HG02973 (cell line): ENCODE measurements around the gene SAFB2.

Source experiments
- ATAC-seq: cut with Tn5 transposase; IDR thresholded peaks from one replicate; pipeline ENCODE4 v1.9.1; 2021; ENCODE audit warnings: moderate library complexity; ENCODE audit not compliant: unreplicated experiment

SAFB2 gene

DNA sequence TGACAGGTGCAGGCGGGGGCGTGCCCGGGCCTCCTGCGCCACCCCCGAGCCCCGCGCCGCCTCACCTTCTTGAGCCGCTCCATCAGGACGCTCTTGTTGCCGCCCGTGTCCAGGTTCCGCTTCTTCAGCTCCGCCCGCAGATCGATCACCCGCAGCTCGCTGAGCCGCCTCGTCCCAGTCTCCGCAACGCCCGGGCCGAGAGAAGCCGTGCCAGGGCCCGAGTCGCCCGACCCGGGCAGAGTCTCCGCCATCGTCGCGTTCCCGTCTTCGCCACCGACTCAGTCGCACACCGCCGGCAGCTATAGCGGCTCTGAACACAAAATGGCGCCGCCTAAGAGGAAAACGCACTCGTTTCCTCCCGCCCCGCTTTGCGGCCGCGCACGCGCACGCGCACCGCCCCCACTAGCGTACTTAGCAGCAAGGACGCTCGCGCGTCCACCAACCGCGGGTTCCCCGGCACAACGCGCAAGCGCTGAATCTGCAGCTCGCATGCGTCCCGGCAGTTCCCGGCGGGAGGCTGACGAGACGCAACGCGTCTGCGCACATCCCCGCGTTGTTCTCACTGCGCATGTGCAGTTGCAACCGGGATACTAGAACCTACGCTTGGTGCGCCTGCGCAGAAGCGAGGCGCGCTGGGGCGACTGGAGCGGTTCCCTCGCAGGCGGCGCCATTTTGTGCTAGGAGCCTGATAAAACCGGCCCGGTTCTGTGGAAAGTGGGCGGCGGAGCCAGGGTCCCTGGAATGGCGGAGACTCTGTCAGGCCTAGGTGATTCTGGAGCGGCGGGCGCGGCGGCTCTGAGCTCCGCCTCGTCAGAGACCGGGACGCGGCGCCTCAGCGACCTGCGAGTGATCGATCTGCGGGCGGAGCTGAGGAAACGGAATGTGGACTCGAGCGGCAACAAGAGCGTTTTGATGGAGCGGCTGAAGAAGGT, at the start of gene SAFB2, which contains the start of gene SAFB:
SAFB2 (minus strand) TSS at position 312 of the 932 bp plus-strand sequence; CDS start at position 251, 61 bp downstream.
SAFB (plus strand) TSS at position 619 of the 932 bp plus-strand sequence; CDS start at position 742, 123 bp downstream.
- ATAC-seq: peak; percentile 72

DNA sequence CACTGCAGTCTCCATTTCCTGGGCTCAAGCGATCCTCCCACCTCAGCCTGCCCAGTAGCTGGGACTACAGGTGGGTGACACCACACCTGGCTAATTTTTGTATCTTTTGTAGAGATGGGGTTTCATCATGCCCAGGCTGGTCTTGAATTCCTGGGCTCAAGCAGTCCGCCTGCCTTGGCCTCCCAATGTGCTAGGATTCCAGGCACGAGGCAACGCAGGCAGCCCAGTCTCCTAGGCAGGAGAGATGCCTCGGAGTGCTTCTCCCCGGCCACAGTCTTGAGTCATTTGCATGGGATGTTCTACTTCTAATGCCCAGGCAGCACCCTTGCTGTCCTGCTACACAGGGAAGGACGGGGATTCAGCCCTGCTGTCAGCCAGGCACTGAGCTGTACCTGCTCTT, 49.0 kb upstream of the SAFB2 start:
- no peak for ATAC-seq

DNA sequence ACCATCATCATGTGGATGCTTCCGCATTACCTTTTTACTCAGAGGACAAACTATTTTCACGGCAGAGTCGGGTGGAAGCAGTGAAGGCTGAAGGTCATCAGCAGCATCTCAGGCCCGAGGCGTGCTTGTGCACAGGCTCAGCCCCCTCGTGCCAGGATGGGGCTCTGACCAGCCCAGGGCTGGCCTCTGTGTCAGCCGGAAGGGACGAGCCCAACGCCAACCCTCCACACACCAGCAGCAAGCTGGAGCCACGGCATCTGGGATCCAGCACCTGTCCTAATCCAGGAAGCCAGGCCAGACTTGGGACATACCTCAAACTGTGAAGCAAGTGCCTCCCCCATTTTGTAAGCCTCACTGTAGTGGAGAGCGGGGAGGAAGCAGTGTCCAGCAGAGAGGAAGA, 46.6 kb upstream of the SAFB2 start:
- no peak for ATAC-seq

- ATAC-seq: no peak
Observed at GRCh38 chr19:5667751-5668271, 45.2 kb upstream of the SAFB2 start.

DNA sequence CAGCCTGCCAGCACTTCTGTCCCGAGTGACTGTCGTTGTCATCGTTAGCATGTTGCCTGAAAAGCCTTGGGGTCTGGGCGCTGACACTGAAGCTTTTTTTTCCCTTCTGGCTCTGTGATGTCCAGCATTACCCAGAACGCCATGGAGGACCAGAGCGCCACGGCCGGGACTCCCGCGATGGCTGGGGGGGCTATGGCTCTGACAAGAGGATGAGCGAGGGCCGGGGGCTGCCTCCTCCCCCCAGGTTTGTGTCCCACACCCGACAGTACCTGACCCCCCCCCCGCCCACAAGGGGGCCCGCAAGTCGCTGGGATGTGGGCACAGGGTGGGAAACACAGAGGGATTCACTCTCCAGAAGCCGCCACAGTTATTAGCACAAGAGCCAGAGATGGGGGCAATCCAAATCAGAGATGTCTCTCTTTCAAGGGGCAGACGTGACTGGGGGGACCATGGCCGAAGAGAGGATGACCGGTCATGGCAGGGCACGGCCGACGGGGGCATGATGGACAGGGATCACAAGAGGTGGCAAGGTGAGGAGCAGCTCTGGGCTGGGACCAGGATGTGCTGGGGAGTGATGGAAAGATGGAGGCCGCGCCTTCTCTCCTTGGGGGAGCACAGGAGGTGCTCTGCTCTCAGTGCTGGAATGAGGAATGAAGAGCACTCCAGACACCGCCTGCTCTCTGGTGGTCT, 44.5 kb upstream of the SAFB2 start:
- no peak for ATAC-seq

DNA sequence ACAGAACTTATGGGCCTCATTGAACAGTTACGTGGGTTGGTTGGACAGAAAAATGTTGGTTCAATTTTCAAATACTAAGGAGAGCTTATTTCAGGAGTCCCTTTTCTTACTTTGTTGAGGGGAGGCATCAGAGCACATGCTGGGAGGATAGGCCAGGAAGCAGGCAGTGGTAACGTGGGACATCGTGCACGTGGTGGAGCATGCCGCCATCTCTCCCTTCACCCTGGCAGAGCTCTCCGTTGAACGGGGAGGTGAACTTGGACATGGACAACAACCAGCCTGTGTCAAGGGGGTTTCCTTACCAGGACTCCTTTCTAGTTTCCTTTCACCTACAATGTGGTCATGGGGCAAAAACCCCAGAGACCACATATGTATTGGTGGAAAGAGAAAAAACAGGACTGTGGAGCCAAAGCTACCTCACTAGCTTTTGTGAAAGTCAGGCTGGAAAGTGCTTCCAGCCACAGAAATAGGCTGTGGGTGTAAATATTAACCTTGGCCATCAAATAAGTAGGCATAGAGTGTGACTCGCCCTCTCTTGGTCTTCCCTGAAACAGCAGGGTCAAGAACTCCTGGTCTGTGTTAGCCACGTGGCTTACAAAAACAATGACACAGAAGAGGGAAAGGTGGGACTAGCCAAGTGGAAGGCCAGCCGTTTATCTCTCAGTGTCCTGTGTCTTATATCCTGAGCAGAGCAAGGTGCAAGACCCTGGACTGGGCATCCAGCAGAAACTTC, 43.4 kb upstream of the SAFB2 start:
- ATAC-seq: no peak

- no peak for ATAC-seq
Observed at GRCh38 chr19:5664515-5664914, 41.9 kb upstream of the SAFB2 start.

DNA sequence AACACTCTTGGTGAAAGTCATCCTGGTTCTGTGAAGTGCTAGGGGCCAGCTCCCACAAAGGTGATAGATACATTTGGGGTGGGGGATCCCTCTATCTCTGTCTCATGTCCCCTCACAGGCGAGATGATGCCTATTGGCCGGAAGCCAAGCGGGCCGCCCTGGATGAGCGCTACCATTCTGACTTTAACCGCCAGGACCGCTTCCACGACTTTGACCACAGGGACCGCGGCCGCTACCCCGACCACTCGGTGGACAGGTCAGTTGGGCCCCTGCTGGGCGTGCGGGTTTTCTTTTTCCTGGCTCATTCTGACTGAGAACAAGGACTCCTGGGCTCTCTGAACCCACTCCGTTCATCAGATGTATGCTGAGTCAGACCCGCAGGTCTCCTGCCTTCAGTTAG, 41.3 kb upstream of the SAFB2 start:
- ATAC-seq: no peak

DNA sequence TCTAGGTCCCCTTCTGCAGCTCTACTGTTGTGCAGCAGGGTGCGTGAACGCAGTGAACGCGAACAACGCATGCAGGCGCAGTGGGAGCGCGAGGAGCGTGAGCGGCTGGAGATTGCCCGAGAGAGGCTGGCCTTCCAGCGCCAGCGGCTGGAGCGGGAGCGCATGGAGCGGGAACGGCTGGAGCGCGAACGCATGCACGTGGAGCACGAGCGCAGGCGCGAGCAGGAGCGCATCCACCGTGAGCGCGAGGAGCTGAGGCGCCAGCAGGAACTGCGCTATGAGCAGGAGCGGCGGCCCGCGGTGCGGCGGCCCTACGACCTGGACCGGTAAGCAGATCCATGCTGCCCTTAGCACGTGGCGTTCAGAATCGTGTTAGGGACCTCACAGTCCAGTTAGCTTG, 38.9 kb upstream of the SAFB2 start:
- ATAC-seq: no peak

DNA sequence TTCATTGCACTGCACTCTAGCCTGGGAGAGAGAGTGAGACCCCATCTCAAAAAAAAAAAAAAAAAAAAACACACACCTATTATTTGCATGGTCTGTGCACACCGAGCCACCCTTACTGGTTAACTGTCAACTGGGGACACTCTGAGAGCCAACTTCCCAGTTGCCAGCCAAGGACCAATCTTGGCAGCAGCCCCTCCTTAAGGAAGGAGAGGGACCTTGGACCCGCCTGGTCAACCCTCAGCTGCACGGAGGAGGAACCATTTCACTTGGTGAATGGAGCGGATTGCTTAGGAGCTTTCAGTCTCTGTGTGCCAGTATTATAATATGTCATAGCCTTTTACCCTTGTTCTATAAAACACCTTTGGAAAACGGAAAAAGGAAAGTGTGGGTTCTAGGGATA, 32.8 kb upstream of the SAFB2 start:
- ATAC-seq: no peak

GRCh38 chr19:5654931-5655330, 32.4 kb upstream of the SAFB2 start:
- ATAC-seq: no peak

DNA sequence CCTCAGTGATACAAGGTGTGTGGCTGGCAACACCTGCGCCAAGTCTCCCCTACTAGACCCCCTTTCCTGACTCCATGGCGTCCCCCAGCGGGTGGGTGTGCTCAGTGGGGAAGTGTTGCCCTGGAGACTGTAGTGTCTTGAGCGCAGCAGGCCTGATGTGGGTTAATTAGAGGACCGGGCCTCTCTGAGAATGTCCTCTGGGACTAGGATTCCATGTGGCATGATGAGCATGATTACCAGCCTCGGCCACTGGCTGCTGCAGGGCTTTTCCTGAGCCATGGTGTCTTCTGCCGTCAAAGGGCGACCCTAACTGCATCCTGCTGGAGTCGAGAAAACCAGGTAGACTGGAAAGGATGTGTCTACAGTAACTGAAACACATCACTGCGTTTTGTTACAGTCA, 29.7 kb upstream of the SAFB2 start:
- ATAC-seq: no peak

DNA sequence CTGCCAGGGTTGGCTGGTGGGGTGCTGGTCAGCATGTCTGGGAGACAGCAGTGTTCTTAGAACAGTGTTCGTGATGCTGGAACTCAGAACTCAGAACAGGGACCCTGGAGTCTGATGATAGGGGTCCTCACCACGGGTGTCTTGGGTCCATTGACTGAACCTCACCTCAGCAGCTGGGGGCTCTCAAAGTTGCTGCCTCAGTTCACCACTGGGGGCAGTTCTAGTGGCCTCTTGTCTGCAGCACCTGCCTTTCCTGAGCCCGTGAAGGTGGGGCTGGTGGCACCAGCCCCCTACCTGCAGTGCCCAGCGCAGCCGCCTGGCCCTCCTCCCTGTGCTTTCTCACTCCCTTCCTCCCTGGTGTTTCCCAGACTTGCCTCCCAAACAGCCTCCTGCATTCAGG, 28.8 kb upstream of the SAFB2 start:
- ATAC-seq: no peak

- ATAC-seq: no peak
Observed at GRCh38 chr19:5648464-5648863, 25.9 kb upstream of the SAFB2 start.

DNA sequence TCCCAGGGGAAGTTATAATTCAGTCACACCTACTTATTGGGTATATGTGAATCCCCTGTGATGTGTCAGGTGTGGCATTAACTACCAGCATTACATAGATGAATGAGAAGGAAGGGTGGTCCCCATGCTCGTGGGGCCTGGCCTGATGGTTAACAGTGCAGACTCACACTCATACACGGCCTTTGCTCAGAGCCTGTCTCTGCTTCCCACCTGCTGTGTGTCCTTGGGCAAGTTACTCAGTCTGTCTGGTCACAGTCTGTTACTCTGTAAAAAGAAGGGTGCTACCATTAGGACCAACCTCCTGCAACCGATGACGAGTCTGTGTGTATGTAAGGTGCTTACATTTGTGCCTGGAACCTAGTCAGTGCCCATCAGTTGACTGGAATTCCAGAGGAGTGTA, 24.1 kb upstream of the SAFB2 start:
- ATAC-seq: no peak

DNA sequence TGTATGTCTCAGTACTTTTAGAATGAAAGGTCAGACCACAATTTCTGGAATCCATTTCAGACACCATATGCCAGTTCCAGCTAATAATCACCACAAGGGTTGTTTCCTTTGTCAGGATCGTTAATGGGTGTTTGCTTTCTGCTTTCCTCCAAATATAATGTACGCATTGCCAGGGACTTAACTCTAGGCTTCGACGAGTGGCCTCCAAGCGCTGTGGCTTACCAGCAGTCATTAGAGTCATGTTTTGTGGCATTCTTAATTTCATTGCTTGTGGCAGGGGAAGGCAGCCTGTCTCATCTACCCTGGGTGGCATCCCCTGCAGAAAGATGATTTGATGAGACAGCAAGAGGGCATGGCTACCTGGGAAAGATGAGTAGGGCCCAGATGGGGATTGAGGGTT, 22.8 kb upstream of the SAFB2 start:
- ATAC-seq: no peak

- no peak for ATAC-seq
Observed at GRCh38 chr19:5644037-5644436, 21.5 kb upstream of the SAFB2 start.

GRCh38 chr19:5643060-5643459, 20.5 kb upstream of the SAFB2 start:
- ATAC-seq: no peak

GRCh38 chr19:5642204-5642603, 19.6 kb upstream of the SAFB2 start:
- no peak for ATAC-seq

GRCh38 chr19:5641171-5641570, 18.6 kb upstream of the SAFB2 start:
- no peak for ATAC-seq

DNA sequence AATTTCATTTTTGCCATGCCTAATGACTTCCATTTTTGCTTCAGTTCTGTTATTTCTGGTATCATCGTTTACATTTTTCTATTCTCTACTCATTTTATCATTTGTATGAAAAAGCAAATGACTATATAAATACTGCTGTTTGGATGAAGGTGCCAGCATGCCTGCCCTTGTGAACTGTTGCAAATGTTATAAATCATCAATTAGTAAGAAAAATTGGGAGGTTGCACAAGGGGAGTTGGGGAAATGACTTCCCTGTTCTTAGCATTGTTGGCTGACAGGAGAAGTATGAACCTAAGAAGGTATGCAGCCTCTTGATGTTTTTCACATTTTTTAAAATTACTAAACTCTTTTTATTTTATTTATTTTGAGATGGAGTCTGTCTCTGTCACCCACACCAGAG, 15.4 kb upstream of the SAFB2 start:
- ATAC-seq: no peak
